Coronary artery (tissue), 2 donors: ENCODE data around the gene PACSIN2.
"Not testable (repeated sequence)": the region's sequence is repeated elsewhere in the genome, so short reads cannot be mapped to it uniquely, and the experiment has no call there.

Experiments used
- DNase-seq: peaks from one replicate; pipeline ENCODE4 v3.0.0-alpha.2; 2017; ENCODE audit warnings: low spot score
- H3K27ac ChIP-seq, 2 donors: fragments of 200-600 bp; sonication (generic); one replicate each; pipeline ENCODE4 v1.5.1; 2016 to 2019
- H3K4me3 ChIP-seq: fragments of 200-600 bp; sonication (generic); 2 replicates; pipeline ENCODE4 v1.5.1; 2016; ENCODE audit warnings: mild to moderate bottlenecking, moderate library complexity
- TF ChIP-seq, protein P1 (sequence below): fragments of 200-600 bp; sonication (generic); IDR thresholded peaks from one replicate; pipeline ENCODE4 v1.5.1; 2019; ENCODE audit warnings: antibody characterized with exemption

PACSIN2 gene

GRCh38 chr22:42962295-42963230, 52.4 kb downstream of the PACSIN2 start:
- no peak for DNase-seq
- Histone ChIP-seq H3K27ac (peak overlapping the region; percentile 2 to 73), H3K4me3 (no peak overlapping the region)
- TF ChIP-seq, protein P1, sequence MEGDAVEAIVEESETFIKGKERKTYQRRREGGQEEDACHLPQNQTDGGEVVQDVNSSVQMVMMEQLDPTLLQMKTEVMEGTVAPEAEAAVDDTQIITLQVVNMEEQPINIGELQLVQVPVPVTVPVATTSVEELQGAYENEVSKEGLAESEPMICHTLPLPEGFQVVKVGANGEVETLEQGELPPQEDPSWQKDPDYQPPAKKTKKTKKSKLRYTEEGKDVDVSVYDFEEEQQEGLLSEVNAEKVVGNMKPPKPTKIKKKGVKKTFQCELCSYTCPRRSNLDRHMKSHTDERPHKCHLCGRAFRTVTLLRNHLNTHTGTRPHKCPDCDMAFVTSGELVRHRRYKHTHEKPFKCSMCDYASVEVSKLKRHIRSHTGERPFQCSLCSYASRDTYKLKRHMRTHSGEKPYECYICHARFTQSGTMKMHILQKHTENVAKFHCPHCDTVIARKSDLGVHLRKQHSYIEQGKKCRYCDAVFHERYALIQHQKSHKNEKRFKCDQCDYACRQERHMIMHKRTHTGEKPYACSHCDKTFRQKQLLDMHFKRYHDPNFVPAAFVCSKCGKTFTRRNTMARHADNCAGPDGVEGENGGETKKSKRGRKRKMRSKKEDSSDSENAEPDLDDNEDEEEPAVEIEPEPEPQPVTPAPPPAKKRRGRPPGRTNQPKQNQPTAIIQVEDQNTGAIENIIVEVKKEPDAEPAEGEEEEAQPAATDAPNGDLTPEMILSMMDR: no peak

GRCh38 chr22:42961810-42962209, 53.1 kb downstream of the PACSIN2 start:
- Histone ChIP-seq H3K4me3 (no peak overlapping the region), H3K27ac (peak overlapping the region; percentile 2 to 58)
- DNase-seq: no peak
- TF ChIP-seq, protein P1: no peak

- DNase-seq, H3K4me3 ChIP-seq: not testable (repeated sequence)
- peak overlapping the region in 1 of 2 donors; percentile 58 for H3K27ac ChIP-seq
Measured at GRCh38 chr22:42961400-42961690, 53.6 kb downstream of the PACSIN2 start.

GRCh38 chr22:42960531-42961399, 54.2 kb downstream of the PACSIN2 start:
- H3K4me3 ChIP-seq: no peak overlapping the region
- H3K27ac ChIP-seq: peak overlapping the region; percentile 39 to 68
- no peak for DNase-seq
- TF ChIP-seq, protein P1: no peak

- Histone ChIP-seq H3K27ac (peak overlapping the region; percentile 39 to 68), H3K4me3 (peak overlapping the region; percentile 63)
- no peak for DNase-seq
- TF ChIP-seq, protein P1: no peak
Measured at GRCh38 chr22:42959576-42960509, 55.1 kb downstream of the PACSIN2 start.

- DNase-seq: peak; percentile 49
- TF ChIP-seq, protein P1: no peak
- H3K4me3 ChIP-seq: peak overlapping the region; percentile 63
- H3K27ac ChIP-seq: peak overlapping the region; percentile 4 to 68
Measured at GRCh38 chr22:42958937-42959336, 56.0 kb downstream of the PACSIN2 start.

DNA sequence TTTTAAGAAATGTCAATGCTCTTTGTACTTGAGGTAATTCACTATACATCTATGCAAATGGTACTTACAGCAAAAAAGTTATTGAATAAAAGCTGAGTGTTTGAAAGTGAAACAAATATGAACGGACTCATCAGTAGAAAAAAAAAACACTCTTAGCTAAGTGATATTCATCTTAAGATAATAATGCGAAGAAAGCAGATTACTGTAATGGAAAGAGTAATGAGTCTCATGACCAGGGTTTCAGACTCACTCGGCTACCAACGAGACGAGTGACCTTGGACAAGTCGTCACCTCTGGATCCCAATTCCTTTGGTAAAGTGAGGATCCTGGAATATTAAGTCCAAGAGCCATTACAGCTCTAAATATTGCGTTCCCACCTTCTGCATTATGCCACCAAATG, 57.0 kb downstream of the PACSIN2 start:
- peak overlapping the region; percentile 23 to 68 for H3K27ac ChIP-seq
- TF ChIP-seq, protein P1: no peak
- H3K4me3 ChIP-seq: peak overlapping the region; percentile 63
- DNase-seq: no peak
